NT2/D1 (cell line): Measurements from ENCODE around the gene CXCR6.

ENCODE experiments used
- SUZ12 ChIP-seq: IDR thresholded peaks from 2 replicates; pipeline ENCODE4 v1.6.1; 2011; ENCODE audit not compliant: insufficient read length, insufficient read depth; ENCODE audit errors: extremely low read depth
- YY1 ChIP-seq: IDR thresholded peaks from 2 replicates; pipeline ENCODE4 v1.6.1; 2011; ENCODE audit not compliant: insufficient read length, insufficient read depth
- ZNF274 ChIP-seq: IDR thresholded peaks from 2 replicates; pipeline ENCODE4 v1.6.1; 2011; ENCODE audit warnings: mild to moderate bottlenecking, low read depth, low read length

DNA sequence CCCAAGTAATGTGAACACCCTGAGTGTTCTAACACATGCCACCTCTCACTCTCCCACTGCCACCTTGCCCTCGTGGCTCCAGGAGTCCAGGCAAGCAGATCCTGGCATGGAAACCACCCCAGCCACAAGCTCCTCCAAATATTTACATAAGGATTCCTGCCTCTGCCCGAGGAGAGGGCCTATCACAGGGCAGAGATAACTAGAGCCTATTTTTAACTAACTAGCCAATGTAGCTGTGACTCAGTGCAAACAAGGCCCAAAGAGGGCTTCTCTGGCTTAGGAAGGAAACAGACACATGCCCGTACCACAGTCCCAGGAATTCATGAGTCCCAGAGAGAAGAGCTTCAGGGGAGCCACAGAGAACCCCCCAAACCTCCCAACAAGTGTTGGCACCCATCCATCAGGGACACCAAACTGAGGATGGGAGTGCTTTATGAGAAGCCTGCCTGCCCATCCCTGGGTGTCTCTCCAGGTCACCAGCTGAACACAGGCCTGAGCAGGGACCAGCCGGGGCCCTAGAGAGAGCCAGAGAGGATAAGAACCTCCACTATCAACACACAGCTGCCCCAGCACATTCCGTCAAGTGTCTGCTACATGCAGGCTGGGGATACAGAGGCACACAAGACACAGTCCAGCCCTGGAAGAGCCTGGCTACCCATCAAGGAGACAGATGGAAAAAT, 43.2 kb downstream of the CXCR6 start:
- TF ChIP-seq ZNF274: no peak
- TF ChIP-seq SUZ12: no peak
- no peak for TF ChIP-seq YY1
